Measurements from ENCODE around the gene ST6GALNAC3. TPM values are rescaled to one million over a fixed set of nuclear protein-coding genes. Genes with fewer than 3 reads are reported as not detected.

Gene ST6GALNAC3
- total RNA-seq, 1 donor from 2014 or later: 5.6 TPM

- intact Hi-C loops (cut with DNase I): no loop called here
- ATAC-seq: no peak
- no peaks in the 10 kb centered on the region for H3K4me1 ChIP-seq
These were observed 313.7 kb downstream of the ST6GALNAC3 start for GRCh38 chr1:76388261-76388660.

DNA sequence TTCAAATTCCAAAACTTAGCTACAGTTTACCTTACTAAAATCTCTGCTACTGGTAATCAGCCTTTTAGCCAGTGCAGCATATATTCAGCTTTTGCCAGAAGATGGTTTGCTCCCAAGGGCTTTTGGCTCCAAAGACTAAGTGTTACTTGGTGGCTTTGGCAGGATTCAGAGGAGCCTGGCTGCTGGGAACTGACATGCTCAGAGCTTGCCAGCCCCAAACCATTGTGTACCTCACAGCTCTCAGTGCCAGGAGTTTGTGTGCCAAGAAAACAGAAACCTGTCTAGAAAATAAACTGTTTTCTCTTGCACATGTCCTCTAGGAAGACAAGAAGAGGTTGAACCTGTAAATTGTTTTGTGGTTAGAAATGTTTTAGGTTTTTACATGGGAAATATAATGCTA, 315.9 kb downstream of the ST6GALNAC3 start:
- Histone ChIP-seq H3K9me3 (no peaks in the 10 kb centered on the region), H3K4me1 (no peaks in the 10 kb centered on the region), H3K36me3 (no peaks in the 10 kb centered on the region), H3K4me3 (no peak overlapping the region), H3K27me3 (no peaks in the 10 kb centered on the region), H3K27ac (no peak overlapping the region)
- TF ChIP-seq CTCF (IDR thresholded peaks at IDR 0.05): no peak
- no peak for DNase-seq
- ATAC-seq: no peak
- intact Hi-C loops (cut with DNase I): no loop called here

More at GRCh38 chr1:76388261-76388660, 313.7 kb downstream of the ST6GALNAC3 start:
- no peak for DNase-seq
- H3K36me3 ChIP-seq: no peaks in the 10 kb centered on the region
- no peak overlapping the region for H3K27ac ChIP-seq
- H3K4me3 ChIP-seq: no peak overlapping the region
- H3K9me3 ChIP-seq: no peaks in the 10 kb centered on the region
- TF ChIP-seq CTCF (IDR thresholded peaks at IDR 0.05): no peak
- H3K27me3 ChIP-seq: no peaks in the 10 kb centered on the region

- no peak overlapping the region for H3K4me3 ChIP-seq
- no peak for ATAC-seq
- H3K4me1 ChIP-seq: no peaks in the 10 kb centered on the region
- H3K27me3 ChIP-seq: no peaks in the 10 kb centered on the region
- no peak for TF ChIP-seq CTCF (IDR thresholded peaks at IDR 0.05)
- no peaks in the 10 kb centered on the region for H3K36me3 ChIP-seq
- DNase-seq: no peak
- H3K9me3 ChIP-seq: no peaks in the 10 kb centered on the region
- intact Hi-C loops (cut with DNase I): no loop called here
- no peak overlapping the region for H3K27ac ChIP-seq
These were observed 320.5 kb downstream of the ST6GALNAC3 start for GRCh38 chr1:76395059-76395458.

DNA sequence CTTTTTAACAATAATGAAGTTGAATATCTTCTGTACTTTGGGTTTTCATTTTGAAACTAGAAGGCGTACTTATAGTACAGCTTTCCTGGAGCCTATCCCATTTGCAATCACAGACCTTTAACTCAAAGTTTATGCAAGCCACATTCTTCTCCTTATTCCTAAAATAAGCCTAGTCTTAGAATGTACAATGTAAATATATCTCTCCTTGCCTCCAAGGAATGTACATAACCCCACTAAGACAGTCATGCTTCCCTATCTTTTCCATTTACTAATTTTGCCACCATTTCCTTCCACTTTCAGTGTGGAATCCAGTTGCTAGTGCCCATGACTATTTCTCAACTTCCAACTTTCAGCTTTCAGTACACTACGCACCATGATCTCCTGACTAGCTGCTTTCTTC, 327.6 kb downstream of the ST6GALNAC3 start:
- no peaks in the 10 kb centered on the region for H3K9me3 ChIP-seq
- no peaks in the 10 kb centered on the region for H3K27me3 ChIP-seq
- ATAC-seq: no peak
- no peak overlapping the region for H3K27ac ChIP-seq
- H3K4me3 ChIP-seq: no peak overlapping the region
- no peak for TF ChIP-seq CTCF (IDR thresholded peaks at IDR 0.05)
- no peaks in the 10 kb centered on the region for H3K36me3 ChIP-seq
- DNase-seq: no peak
- intact Hi-C loops (cut with DNase I): no loop called here
- no peaks in the 10 kb centered on the region for H3K4me1 ChIP-seq

DNA sequence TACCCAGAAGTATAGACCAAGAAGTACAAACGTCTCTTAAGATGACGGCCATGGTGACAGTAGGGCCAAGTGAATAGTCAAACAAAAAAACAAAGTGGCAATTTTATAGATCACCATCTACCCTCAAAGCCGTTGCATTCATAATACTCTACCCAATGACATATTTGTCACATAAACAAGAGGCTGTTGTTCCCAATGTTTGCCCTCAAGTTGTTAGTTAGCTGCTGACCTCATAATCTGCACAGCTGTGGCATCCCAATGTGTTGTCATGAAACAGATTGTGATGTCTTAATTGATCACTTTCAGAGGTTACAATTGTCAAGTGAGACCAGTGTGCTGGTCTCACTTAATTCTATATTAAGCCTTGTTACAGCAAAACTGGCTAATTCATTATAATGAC, 333.8 kb downstream of the ST6GALNAC3 start:
- no peaks in the 10 kb centered on the region for H3K36me3 ChIP-seq
- no peak overlapping the region for H3K4me3 ChIP-seq
- H3K27ac ChIP-seq: no peak overlapping the region
- no peaks in the 10 kb centered on the region for H3K27me3 ChIP-seq
- TF ChIP-seq CTCF (IDR thresholded peaks at IDR 0.05): no peak
- no peaks in the 10 kb centered on the region for H3K4me1 ChIP-seq
- no peaks in the 10 kb centered on the region for H3K9me3 ChIP-seq
- intact Hi-C loops (cut with DNase I): no loop called here
- no peak for DNase-seq
- no peak for ATAC-seq

GRCh38 chr1:76410499-76410898, 336.0 kb downstream of the ST6GALNAC3 start:
- Histone ChIP-seq H3K27ac (no peak overlapping the region), H3K36me3 (no peaks in the 10 kb centered on the region), H3K4me3 (no peak overlapping the region), H3K9me3 (no peaks in the 10 kb centered on the region), H3K27me3 (no peaks in the 10 kb centered on the region), H3K4me1 (no peaks in the 10 kb centered on the region)
- intact Hi-C loops (cut with DNase I): no loop called here
- no peak for ATAC-seq
- TF ChIP-seq CTCF (IDR thresholded peaks at IDR 0.05): no peak
- DNase-seq: no peak
